Activated CD8-positive, alpha-beta memory T cell treated with anti-CD3 and anti-CD28 coated beads for 48 hours (primary cell): ENCODE data around the gene CDRT4.
A peak's percentile ranks its signal among the peaks of the same experiment; 100 is the strongest.
"Not testable (repeated sequence)": the region's sequence is repeated elsewhere in the genome, so short reads cannot be mapped to it uniquely, and the experiment has no call there.

Experiments used
- DNase-seq, 3 experiments: peaks; one replicate each; pipeline ENCODE4 v3.0.0-alpha.2; 2020; ENCODE audit warnings: low read depth in 2 of 3, low spot score in 2 of 3

Gene CDRT4

DNA sequence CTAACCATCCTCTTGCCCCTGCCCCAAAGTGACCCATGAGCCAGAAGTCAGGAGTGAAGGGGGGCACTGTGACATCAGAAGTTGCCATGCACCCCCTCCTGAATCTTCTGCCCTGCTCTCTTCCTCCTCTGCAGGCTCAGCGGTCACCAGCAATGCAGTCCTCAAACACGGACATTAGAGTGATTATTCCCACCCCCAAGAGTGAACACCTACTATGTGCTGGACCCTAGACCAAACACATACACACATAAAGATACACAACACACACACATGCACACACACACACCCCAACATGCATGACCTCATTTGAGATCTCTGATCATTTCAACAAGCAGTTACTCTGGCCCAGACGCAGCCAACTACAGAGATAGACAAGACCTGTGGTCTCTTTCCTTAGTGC, at the start of gene CDRT4:
TSS of gene CDRT4 (minus strand) at position 30 of the 400 bp plus-strand sequence. CDS start 27,383 bp downstream, outside the sequence.
- no peak for DNase-seq

- no peak for DNase-seq
Observed at GRCh38 chr17:15516150-15516549, 48.7 kb upstream of the CDRT4 start.

DNA sequence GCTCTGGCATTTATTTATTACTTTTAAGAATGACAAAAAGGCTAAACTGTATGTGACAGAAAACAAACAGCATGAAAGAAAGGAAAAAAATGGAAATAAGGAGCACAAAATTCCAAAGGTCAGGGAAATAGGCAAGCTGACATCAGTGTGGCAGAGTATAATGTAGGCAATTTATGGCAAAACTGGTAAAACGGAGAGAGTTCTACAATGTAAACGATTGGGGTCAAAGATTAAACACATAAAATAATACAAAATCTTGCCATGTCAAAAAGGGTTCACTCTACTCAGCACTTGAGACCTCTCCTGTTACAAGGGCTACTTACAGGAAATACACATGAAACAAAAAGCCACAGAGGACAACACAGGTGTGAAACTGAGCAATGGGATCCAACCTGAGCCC, 47.0 kb upstream of the CDRT4 start:
- no peak for DNase-seq

DNA sequence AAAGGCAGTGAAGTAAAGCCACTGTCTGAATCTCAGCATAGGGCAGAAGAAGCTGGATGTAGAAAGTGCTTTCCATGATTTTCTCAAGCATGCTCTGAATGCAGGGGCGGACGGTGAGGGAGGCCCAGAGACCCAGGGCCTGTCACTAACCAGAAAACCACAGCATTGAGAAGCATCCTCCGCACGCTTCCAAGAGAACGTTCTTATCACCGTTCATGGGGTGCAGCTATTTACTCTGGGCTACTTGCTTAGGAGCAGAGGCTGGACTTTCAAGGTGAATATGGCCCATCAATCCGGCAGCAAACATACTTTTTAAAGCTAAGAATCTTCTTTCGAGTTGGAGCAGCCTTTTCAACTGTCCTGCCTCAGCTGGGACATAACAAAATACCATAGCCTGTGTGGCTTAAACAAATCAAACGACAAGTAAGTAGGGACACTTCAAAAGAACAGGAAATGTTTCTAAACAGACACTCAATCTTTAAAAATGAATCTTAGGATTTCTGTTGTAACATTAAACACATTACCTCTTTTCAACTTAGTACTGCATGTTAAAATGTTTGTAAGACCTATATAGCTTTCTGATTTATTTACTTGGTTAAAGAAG, 46.5 kb upstream of the CDRT4 start:
- no peak for DNase-seq

GRCh38 chr17:15513058-15513791, 45.8 kb upstream of the CDRT4 start:
- DNase-seq: no peak

DNA sequence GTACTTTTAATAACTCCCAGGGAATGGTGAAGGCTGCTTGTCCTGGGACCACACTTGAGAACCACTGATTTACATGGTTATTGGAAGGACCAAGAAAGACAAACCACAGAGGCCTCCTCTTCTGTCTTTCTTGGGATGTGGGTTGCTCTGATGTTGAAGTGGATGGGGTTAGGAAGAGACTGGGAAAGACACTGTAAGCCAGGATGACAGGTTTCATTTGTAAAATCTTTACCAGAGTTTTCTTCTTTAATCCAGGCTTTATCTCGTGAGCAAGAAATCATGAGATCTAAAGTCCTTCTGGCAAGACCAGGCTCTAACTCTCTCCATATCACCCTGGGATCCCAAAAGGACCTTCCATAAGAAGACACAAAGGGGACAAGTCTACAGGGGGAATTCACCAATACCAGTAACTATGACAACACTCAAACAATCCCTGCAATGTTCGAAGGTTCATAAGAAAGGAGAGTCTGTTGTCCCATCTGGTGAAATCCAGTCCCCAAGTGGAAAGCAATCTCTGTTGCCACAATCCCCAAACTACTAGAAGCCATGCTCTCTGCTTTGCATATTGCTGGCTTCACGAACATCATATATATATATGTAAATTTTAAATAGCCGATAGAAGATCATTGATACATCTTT, 44.8 kb upstream of the CDRT4 start:
- DNase-seq: no peak

DNA sequence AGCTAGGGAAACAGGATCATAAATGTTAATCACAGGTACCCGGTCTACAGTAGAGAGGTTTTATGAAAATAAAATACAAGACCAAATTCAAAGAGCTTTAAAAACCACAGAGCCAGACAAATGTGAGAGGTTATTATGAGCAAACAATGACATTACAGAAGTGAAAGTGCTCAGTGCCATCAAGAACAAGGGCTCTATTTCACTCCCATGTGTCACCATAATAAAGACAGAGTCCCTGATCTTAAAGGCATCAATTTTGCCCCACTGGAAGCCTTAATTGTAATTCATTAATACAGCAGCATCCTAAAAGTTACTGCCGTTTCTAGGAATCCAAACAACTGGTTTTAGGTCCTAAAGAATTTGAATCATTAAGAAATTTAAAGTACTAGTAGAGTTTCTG, 43.7 kb upstream of the CDRT4 start:
- no peak for DNase-seq

GRCh38 chr17:15510361-15510760, 42.9 kb upstream of the CDRT4 start:
- DNase-seq: no peak

DNA sequence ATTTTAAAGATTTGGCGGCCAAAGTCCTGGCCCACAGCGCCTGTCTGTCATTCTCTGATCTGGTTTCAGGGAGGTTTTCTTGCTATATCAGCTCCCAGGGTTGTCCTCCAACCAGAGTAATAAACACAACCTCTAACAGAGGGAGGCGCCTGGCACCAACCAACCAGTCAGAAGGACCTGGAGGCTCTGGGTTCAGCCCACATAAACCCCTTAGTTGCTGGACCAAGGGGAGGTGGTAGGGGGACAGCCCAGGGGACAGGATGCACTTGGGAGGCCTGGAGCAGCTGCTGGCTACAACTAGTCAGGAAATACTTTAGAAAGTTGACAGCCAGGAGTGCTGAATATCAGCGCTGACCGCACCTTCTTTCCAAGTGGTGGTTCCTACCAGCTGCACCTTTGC, 41.7 kb upstream of the CDRT4 start:
- no peak for DNase-seq

DNA sequence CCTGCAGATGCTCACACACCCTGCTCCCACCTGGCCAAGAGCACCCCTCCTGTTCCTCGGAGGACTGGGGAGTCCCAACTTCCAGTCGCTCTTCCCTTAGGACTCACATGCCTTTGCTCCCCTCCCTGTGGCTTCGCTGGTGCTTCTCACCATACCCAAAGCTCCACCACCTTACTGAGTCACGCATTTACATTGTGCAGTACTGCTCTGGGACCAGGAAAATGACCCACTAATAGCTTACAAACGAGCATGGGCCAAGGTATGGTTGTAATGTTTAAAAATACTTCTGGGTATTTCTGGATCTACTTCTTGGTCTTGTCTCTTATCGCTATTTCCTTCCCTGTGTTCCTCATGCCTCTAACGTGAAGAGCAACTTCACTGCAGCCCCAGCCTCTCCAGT, 41.0 kb upstream of the CDRT4 start:
- DNase-seq: no peak

DNA sequence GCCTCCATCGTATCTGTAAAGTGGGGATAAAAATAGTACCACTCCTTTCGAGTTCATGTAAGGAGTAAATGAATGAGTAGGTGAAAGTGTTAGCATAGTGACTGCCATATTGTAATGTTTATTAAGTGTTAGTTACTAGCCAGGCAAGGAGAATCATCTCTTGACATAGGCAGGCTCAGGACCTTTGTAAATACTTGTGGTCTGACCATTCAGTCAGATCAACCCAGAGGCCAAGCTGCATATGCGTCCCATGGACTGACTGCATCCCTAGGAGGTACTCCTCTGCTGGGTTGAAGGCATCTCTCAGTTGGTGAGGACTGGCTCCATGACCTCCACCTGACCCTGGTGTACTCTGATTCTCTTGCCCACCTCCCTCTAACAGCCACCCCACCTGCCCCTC, 40.5 kb upstream of the CDRT4 start:
- DNase-seq: no peak

DNA sequence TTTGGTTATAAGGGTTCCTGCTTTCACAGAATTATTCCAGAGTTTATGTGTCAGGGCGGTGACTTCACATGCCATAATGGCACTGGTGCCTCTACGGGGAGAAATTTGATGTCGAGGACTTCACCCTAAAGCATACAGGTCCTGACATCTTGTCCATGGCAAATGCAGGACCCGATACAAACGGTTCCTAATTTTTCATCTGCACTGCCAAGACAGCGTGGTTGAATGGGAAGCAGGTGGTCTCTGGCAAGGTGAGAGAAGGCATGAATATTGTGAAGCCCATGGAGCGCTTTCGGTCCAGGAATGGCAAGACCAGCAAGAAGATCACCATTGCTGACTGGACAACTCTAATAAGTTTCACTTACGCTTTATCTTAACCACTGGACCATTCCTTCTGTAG, 39.6 kb upstream of the CDRT4 start:
- no peak for DNase-seq

- DNase-seq: not testable (repeated sequence)
Observed at GRCh38 chr17:15505708-15506107, 38.3 kb upstream of the CDRT4 start.

DNA sequence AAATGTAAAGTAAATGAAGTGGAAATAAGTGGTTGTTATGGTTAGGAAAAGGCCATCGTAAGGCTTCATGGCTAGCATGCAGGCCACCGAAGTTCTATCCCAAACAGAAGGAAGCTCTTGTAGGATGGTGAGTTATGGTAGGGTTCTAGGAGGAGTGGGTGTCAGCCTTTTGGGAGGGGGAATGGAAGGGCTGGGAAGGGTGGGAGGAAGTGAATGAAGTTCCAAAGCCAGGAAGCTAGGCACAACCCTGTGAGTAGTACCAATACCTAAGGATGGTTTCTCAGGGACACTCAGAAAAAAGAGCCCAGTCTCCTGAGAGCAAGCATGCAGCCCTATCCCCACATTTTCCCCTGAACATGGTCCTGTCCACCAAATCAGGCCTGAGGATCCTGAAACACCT, 36.3 kb upstream of the CDRT4 start:
- DNase-seq: no peak

DNA sequence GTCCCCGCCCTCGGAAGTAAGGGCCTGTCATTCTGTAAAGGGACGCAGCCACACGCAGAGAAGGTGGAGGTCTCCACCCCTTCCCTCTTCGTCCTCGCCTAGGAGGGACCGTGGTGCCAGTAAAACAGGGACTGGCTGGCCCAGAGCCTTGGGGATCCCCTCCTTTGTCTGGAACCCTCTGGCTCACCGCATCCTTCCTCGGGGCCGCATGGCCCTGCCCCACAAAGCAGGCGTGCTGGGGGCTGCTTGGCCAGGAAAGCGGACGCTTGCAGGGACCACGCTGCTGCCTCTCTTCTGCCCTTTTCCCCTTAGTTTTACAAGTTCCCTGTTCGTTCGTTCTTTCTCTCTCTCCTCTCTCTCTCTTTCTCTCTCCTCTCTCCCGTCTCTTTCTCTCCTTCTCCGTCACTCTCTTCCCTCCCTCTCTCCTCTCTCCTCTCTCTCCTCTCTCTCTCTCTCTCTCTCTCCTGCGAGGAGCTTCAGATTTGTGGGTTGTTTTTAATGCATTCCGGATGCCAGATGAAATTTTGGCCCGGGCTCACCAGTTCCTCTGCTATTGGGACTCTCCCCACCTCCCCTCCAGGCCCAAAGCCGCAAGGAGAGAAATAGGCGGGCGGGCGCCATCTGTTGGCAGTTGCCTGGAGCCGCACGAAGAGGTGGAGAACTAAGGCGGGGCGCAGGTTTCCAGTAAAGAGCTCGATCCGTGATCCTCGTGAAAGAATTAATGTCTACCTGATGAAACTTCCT, 35.1 kb upstream of the CDRT4 start:
- DNase-seq: peak; percentile 33 to 59 (median 38)

GRCh38 chr17:15501793-15502192, 34.4 kb upstream of the CDRT4 start:
- DNase-seq: no peak

GRCh38 chr17:15501282-15501681, 33.9 kb upstream of the CDRT4 start:
- DNase-seq: no peak

DNA sequence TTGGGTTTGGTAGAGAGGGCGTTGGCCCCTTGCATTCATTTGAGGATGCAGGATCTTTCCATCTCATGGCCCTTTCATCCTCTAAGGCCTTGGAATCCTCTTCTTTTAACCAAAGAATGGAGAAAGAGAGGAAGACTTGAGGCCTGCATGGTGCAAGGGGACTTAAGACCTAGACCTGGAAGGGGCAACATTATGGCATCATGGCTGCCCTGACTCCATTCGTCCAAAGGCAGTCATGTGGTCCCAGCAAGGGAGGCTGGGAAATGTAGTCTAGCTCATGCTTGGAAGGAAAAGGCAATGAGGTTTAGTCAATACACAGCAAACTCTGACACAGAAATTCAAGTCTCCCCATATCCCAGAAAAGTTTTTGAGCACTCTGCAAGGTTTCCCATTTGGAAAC, 30.7 kb upstream of the CDRT4 start:
- no peak for DNase-seq

- no peak for DNase-seq
Observed at GRCh38 chr17:15496735-15497670, 29.6 kb upstream of the CDRT4 start.

- no peak for DNase-seq
Observed at GRCh38 chr17:15494821-15495220, 27.4 kb upstream of the CDRT4 start.

DNA sequence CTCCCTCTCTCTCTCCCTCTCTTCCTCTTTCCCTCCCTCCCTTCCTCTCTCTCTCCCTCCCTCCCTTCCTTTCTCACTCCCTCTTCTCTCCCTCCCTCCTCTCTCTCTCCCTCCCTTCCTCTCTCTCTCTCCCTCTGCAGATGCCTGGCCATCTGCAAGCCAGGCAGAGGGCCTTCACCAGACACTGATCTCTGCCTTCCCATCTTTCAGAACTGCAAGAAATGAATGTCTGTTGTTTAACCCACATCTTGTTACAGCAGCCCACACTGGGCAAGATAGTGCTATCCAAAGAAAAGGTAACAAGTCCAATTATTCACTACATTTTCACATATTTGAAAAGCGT, 26.2 kb upstream of the CDRT4 start:
- no peak for DNase-seq
